ENCODE results near the gene CNGB1. TPM values are rescaled to one million over a fixed set of nuclear protein-coding genes. Genes with fewer than 3 reads are reported as not detected.

The CNGB1 gene
- polyA plus RNA-seq, 4 donors = 0.11 to 0.18 TPM; not detected in 2

- DNase-seq (ENCODE audit: low read depth in 4 of 4, low spot score in 3 of 4) = no peak
Measured at GRCh38 chr16:57997528-57998265, 26.8 kb upstream of the CNGB1 start.

GRCh38 chr16:57997176-57997527 is 26.2 kb upstream of the CNGB1 start:
- no peak for DNase-seq (ENCODE audit: low read depth in 4 of 4, low spot score in 3 of 4)

- no peak for DNase-seq (ENCODE audit: low read depth in 4 of 4, low spot score in 3 of 4)
Measured at GRCh38 chr16:57996406-57997175, 25.7 kb upstream of the CNGB1 start.

- no peak for DNase-seq (ENCODE audit: low read depth in 4 of 4, low spot score in 3 of 4)
Measured at GRCh38 chr16:57995721-57996405, 24.9 kb upstream of the CNGB1 start.

- no peak for DNase-seq (ENCODE audit: low read depth in 4 of 4, low spot score in 3 of 4)
Measured at GRCh38 chr16:57994778-57995177, 23.9 kb upstream of the CNGB1 start.

- DNase-seq (ENCODE audit: low read depth in 4 of 4, low spot score in 3 of 4) = no peak
Measured at GRCh38 chr16:57994361-57994760, 23.4 kb upstream of the CNGB1 start.

GRCh38 chr16:57993897-57994296 is 23.0 kb upstream of the CNGB1 start:
- no peak for DNase-seq (ENCODE audit: low read depth in 4 of 4, low spot score in 3 of 4)

- no peak for DNase-seq (ENCODE audit: low read depth in 4 of 4, low spot score in 3 of 4)
Measured at GRCh38 chr16:57993438-57993837, 22.5 kb upstream of the CNGB1 start.

- no peak for DNase-seq (ENCODE audit: low read depth in 4 of 4, low spot score in 3 of 4)
Measured at GRCh38 chr16:57992084-57992483, 21.2 kb upstream of the CNGB1 start.

GRCh38 chr16:57991551-57992059 is 20.7 kb upstream of the CNGB1 start:
- no peak for DNase-seq (ENCODE audit: low read depth in 4 of 4, low spot score in 3 of 4)

- no peak for DNase-seq (ENCODE audit: low read depth in 4 of 4, low spot score in 3 of 4)
Measured at GRCh38 chr16:57988929-57989328, 18.0 kb upstream of the CNGB1 start.

GRCh38 chr16:57987441-57988177 is 16.7 kb upstream of the CNGB1 start:
- DNase-seq (ENCODE audit: low read depth in 4 of 4, low spot score in 3 of 4) = no peak

- DNase-seq (ENCODE audit: low read depth in 4 of 4, low spot score in 3 of 4) = no peak
Measured at GRCh38 chr16:57986196-57986595, 15.3 kb upstream of the CNGB1 start.

GRCh38 chr16:57985204-57986181 is 14.6 kb upstream of the CNGB1 start:
- no peak for DNase-seq (ENCODE audit: low read depth in 4 of 4, low spot score in 3 of 4)

- peak in 3 of 4 donors; percentile 59 to 71 (median 69) for DNase-seq (ENCODE audit: low read depth in 4 of 4, low spot score in 3 of 4)
Measured at GRCh38 chr16:57984443-57985203, 13.7 kb upstream of the CNGB1 start.

GRCh38 chr16:57982385-57982784 is 11.5 kb upstream of the CNGB1 start:
- DNase-seq (ENCODE audit: low read depth in 4 of 4, low spot score in 3 of 4) = no peak

GRCh38 chr16:57981636-57982035 is 10.7 kb upstream of the CNGB1 start:
- no peak for DNase-seq (ENCODE audit: low read depth in 4 of 4, low spot score in 3 of 4)

- DNase-seq (ENCODE audit: low read depth in 4 of 4, low spot score in 3 of 4) = no peak
Measured at GRCh38 chr16:57979006-57979585, 8.2 kb upstream of the CNGB1 start.
